NAMALWA (cell line): ENCODE results near the gene LRP1B.
"Not testable (repeated sequence)": the region's sequence is repeated elsewhere in the genome, so short reads cannot be mapped to it uniquely, and the experiment has no call there.

Experiments used
- DNase-seq: peaks from one replicate; pipeline ENCODE4 v3.0.0-alpha.2; 2015; ENCODE audit warnings: low spot score

Gene LRP1B

DNA sequence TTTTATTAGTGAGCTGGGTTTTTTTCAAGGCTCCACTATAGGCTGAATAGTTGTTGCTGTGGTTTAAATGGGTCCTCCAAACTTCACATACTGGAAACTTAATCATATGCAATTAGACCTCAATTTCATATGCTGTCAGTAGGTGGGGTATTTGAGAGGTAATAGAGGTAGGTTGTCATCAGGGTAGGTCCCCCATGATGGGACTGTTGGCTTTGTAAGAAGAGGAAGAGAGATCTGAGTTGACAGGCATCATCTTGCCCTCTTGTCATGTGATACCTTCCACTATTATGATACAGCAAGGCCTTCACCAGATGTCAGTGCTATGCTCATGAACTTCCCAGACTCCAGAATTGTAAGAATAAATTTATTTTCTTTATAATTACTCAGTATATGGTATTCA lies 819.4 kb downstream of the LRP1B start:
- DNase-seq = peak; percentile 15

DNA sequence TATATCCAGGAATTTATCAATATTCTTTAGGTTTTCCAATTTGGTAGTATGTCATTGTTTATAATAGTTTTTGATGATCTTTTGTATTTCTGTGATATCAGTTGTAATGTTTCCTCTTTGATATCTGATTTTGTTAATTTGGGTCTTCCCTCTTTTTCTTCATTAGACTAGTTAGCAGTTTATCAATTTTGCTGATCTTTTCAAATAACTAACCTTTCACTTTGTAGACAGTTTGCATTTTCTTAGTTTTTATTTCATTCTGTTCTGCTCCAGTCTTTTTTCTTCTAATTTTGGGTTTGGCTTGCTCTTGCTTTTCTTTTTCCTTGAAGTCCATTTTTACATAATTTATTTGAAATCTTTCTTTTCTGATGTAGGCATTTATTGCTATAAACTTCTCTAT lies 824.4 kb downstream of the LRP1B start:
- DNase-seq = no peak

DNA sequence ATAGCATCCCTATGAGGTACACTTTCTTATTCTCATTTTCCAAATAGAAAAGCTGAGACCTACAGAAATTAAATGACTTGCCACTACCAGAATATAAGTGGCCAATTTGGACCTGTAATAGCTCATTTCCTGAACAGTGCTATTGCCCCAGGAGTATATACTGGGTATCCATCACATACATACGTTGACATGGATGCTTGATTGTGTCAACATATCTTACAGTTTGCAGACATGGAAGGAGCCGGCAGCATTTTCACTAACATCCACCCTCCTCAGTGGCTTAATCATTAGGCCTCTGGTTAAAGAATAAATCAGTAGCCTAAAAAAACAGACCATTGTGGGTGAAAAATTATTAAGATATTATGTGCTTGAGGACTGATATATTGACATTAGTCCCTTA lies 829.3 kb downstream of the LRP1B start:
- no peak for DNase-seq

DNA sequence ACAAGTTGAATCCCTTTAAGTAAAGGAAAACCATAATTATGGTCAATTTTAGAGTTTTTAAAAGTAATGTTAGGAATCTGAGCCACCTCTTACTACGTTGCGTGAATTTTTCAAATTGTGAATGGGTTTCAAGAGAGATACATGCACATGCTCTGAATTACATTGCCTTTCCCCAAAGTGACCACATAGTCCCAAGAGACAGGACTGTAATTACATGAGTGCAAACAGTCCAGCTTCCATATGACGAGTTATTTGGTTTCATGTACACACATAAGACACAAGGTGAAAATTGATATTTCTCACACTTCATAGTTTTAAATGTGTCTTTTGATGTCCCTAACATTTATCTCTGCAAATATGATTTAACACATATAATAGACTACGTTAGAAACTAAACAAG lies 850.8 kb downstream of the LRP1B start:
- DNase-seq = no peak

DNA sequence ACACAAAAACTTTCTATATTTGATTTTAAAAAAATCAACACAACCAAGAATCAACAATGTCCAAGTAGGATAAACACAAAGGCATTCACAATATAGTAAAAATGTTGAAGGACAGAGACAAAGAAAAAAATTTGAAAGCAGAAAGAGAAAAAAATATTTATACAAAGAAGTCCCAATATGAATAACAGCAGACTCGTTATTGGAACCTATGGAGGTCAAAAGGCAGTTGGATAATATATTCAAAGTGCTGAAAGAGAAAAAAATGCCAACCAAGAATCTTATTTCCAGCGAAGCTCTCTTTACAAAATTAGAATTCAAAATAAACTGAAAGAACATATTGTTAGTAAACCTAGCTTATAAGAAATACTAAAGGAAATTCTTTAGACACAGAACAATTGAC lies 859.5 kb downstream of the LRP1B start:
- DNase-seq = no peak

DNA sequence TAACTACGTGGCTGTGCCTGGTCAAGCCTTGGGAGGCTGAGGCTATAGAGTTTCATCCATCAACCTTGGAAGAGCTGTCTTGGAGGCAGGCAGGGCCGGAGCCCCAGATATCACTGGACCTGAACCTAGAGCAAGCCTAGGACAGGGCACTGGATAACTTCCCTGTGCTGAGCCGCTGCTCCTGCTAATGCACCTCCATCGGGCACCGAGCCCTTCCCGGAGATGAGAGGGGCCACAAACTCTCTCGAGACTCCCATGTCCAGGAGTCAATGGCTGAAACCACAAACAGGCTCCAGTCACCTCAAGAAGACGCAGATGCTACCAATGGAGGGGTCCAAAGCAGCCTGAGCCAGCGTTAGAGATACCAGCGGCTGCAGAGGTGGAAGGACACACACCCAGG lies 866.0 kb downstream of the LRP1B start:
- no peak for DNase-seq

DNA sequence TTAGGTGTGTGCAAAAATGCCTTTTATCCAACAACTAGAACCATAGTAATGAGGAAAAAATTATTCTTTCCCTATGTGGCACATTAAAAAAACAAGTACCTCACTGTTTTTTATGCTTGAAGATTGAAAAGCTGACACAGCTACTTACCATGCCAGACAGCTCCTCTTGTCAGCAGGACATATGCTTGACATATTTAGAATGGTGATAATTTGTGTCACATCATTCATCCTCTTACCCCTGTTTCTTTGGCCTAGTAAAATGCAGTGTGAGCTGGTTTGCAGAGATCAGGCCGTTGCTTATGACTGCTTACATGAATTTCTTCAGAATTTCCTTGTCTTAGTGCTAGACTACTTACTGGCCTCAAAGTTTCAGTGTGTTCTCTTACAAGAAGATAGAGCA lies 869.9 kb downstream of the LRP1B start:
- no peak for DNase-seq

DNA sequence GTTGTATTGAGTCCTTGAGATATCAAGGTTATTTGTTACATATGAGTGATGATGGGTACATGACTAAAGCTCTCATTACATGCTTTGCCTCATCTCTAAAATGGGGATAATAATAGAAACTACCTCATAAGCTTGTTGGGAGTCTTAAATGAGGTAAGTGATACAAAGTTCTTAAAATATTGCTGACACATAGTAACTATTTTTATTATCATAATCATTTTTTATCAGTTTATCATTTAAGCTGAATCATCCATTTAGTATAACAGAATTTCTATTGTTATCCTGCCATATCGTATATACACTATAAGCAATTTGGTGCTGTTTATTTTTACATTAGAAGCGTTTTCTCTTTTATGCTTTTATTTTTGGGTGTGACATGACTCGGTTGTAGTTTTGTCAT lies 871.1 kb downstream of the LRP1B start:
- no peak for DNase-seq

DNA sequence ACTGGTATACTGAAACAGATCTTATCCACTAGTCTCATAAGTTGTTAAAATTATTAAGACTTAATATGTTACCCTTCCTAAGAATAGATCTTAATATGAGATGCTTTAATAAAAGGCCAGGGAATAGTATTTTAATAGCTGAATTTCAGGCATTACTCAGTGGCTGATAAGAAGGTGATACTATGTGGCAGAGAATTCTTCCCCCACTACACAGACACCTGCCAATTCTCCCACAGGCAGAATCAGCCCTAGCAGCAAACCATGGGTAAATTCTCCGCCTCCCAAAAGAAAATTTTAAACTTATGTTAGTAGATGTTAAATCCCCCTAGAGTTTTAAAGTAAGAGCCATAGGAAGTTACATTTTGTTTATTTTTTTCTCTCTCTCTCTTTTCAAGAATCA lies 888.8 kb downstream of the LRP1B start:
- DNase-seq = no peak

DNA sequence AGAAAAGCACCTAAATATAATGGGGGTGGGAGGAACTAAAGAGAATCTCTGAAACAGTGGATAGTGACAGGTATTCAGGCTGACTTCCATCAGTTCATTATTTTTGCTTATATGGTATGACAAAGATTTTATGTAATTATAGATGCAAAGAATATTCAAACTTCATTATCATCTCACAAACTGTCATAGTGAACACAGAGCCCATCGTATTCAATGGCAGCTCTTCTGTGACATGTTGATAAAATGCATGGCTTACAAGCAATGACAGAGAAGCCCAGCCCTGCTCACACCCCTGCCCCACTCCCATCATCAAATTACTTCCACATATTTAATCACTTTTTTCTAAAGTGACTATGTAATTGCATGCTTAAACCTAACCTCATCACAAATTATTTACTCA lies 904.3 kb downstream of the LRP1B start:
- no peak for DNase-seq

DNA sequence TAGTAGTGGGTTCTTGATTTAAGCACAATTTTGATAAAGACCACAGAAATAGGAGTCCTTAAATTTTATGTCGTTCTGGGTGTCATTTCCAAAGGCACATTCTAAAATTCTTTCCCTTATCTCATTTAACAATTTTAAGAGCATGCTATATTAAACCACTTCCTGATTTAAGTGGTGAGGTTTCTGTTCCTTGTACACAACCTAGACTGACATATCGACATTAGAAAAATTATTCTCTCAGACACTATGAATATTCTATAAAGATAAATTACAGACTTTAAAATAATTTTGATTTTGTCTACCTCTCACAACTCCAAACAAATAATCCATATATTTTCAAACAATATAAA lies 923.8 kb downstream of the LRP1B start:
- no peak for DNase-seq

DNA sequence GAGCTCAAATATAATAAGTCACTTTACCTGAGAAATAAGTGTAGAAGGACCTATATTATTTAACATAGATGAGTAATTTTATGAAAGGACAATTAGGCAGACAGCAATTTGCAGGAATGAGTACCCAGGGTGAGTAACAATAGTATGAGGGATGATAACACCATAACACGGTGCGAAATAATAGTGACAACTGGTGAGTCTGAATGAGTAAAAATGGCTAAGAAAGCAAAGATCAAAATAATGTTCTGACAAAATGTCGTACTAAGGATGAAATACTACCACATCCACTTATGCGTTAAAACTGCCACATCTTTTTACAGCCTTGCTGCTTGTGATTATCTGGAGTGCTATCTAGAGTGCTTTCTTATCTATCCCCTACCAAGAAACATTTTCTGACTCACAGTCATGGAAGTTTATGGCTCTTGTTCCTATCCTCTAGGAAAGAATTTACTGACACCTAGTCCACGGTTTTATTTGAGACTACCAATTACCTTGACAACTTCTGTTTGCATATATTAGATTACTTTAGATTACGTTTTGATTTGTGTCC lies 929.7 kb downstream of the LRP1B start:
- DNase-seq = no peak

DNA sequence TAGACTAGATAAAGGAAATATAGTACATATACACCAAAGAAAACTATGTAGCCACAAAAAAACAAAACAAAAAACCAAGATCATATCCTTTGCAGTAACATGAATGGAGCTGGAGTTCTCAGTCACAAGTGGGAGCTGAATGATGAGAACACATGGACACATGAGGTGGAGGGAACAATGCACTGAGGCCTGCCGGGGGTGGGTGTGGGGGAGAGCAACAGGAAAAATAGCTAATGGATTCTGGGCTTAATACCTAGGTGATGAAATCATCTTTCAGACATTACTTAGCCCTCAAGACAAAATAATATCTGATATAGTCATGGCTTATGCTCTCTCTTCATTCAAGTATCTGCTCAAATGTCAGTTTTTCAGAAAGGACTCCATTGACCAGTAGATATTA lies 930.6 kb downstream of the LRP1B start:
- no peak for DNase-seq

DNA sequence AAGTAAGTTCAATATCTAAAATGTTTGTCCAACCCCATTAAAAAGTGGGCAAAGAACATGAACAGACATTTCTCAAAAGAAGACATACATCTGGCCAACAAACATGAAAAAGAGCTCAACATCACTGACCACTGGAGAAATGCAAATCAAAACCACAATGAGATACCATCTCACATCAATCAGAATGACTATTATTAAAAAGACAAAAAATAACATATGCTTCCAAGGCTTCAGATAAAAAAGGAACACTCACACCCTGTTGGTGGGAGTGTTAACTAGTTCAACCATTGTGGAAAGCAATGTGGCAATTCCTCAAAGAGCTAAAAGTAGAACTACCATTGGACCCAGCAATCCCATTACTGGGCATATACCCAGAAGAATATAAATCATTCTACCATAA lies 931.1 kb downstream of the LRP1B start:
- no peak for DNase-seq

DNA sequence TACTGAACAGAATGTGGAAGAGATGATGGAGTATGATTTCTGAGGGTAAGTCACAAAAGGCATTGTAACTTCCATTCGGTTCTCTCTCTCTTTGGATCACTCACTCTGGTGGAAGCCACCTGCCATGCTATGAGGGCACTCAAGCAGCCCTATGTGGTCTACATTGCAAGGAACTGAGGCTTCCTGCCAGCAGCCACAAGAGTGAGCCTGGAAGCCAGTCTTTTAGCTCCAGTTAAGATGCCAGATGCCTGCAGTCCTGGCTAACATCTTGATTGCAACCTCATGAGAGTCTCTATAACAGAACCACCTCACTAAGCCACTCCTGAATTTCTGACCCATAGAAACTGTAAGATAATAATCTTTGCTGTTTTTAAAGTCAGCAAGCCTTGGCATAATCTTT lies 935.7 kb downstream of the LRP1B start:
- DNase-seq = no peak

DNA sequence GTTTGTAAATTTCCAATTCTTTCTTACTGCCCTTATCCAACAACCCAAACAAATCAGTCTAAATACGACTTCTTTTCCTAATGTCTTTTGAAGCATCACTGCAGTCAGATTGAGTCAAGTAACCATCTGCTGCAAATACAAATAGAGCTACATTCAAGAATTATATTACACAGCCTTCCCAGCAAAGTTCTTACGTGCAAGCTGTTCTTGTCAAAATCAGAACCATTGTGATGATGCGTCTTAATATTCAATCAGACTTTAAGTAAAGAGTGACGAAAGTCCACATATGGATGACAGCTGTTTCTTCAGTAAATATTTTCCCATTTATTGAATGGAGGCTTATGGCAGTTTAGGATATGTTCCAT lies 943.8 kb downstream of the LRP1B start:
- DNase-seq = no peak

DNA sequence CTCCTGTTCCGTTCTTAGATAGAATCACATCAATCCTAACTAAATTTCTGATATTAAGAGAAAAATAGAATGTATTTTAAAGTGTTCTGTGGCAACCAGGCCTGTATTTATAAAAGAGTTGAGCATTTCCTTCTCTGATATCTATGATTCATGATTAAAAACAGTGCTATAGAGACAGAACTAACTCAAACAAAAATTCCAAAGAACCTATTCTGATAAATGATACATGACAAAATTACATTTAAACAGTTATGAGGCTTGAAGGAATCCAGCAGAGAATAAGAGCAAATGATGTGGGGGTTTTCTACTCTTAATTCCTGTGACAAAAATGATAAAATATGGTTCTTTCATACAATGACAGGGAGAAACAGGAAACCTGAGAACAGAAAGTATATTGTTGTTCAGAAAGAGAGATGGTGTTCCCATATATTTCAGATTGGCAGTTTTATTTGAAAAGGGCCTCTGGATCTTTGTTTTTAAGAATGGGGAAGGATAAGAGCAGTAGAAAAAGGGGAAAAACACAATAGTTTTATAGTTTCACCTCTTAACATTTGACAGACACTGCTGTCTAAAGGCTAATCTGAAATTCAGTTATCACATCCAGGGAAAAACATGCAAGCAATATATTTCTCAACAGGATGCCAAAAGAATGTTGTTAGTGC lies 944.3 kb downstream of the LRP1B start:
- no peak for DNase-seq

DNA sequence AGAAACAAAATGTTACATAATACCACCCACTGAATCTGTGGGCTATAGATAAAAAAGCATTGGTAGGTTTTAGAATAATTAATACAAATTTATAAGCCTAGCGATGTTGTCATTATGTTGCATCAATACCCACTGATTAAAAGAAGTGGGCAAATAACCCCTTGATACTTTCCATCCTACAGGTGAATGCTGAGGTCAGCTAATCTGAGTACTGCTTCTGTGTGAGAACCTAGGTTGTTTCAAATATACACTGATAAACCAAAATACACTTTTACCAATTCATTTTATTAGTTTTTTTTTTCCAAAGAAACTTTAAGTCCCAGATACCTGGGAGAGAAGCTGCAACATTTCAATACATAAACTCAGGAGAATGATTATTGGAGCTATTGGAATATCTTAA lies 948.6 kb downstream of the LRP1B start:
- DNase-seq = no peak

DNA sequence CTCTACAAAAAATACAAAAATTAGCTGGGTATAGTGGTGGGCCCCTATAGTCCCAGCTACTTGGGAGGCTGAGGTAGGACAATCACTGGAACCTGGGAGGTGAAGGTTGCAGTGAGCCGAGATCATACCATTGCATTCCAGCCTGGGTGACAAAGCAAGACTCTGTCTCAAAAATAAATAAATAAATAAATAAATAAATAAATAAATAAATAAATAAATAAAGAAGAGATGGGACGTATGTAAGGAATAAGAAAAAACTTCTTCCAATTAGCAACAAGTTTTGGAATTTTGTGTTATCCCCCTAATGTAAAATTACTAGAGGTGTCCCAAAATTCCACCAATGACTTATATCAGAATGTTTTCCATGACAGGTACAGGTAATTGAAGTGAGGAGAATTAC lies 961.7 kb downstream of the LRP1B start:
- DNase-seq = not testable (repeated sequence)

DNA sequence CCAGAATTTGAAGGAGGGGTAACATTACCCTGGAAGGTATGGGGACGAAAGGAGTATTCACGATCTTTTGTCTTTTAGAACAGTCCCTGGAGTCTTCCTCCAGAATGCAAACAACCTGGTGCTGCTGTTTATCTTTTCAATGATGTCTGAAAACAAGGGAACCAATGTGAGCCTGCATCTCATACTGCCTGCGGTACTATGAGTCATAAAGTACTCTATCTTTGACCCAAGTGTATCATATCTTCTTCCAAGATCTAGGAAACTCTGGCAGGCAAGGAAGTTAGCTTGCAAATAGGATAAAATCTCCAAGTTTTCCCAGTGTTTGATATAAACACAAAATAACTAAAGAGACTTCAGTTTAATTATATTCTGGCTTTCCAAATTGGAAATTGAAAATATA lies 968.5 kb downstream of the LRP1B start:
- DNase-seq = no peak

DNA sequence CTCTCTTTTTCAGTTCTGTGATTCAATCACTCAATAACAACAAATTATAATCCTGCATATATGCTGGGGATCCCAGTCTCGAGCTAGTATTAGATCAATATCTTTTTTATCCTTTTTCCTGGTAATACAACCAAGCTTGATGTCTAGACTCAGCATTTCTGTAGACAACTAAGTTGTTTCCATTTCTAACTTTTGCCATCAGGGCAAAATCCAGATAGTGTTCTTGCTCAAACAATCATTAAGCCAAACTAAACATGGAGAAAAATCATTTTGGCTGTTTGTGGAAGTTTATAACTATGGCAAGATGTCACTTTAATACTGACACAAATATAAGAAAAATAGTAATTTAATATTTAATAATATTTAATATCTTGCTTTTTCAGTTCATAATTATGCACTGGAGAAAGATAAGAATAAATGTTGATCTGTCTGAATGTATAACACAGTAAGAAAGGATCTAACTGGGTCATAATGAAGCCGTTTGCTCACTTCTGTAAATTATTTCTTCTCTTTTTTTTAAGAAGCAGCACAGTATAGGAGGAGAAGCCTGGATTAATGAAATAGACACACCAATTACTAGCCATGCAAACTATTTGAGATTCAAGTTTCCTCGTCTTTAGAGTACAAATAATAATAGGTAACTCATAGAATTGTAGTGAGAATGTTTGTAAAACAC lies 979.1 kb downstream of the LRP1B start:
- no peak for DNase-seq

DNA sequence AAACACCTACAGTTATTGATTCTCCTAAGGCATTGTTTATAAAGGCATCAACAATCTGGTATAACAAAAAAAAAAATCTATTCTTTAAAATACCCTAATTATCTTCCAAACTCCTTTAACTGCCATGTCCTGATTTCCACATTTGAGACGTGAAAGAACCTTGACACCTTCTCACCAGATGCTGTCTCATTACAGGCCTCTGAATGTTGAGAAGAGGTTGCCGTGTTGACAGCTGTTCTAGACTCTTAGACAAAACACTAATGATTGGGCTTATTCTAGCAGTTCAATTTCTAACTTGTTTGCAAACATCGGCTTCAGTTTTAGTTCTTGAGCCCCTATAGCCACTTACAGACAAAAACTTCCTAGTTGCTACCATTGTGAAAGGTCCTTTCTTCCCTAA lies 988.8 kb downstream of the LRP1B start:
- DNase-seq = no peak

DNA sequence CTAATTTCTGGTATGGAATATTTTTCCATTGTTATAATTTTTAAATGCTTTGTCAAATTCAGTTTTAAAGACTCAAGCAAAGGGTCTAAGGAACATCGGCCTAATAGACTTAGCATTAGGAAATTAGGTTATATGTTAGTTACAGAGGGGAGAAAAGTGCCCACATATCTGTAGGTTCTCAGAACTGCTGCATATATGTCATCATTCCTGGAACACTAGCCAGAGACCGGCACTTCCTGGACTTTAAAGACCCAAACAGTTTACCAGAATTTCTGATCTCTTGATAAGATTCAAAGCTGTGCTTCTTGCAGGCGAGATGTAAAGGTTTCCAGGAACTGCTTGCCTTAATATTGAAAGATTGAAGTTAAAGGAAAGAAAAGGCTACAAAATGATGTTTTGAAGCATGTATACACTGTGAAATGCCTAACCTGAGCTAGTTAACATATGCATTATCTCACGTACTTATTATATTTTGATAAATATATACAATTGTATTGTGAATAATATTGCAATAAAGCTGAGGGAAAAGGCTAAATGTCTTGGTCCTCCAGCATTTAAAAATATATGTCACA lies 993.6 kb downstream of the LRP1B start:
- no peak for DNase-seq

DNA sequence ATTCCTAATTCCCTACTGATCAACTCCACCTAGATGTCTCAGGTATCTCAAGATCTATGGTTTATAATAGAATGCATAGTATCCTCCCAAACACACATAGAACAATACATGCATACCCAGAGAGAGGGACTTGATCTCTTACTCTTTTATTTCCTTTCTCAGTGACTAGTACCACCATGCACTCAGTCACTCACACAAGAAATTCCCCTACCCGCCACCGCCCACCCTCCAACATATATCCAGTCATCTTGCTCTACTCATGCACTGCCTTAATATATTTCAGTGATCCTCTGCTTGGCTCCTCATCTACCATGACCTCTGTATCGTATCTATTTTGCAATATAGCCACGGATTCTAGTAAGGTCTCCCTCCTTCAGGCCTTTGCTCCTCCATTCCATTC lies 996.9 kb downstream of the LRP1B start:
- DNase-seq = no peak
